CD4-positive, alpha-beta T cell treated with Interferon gamma for 1 hour (primary cell): ENCODE measurements around the gene TNK2.
"Not testable (repeated sequence)": the region's sequence is repeated elsewhere in the genome, so short reads cannot be mapped to it uniquely, and the experiment has no call there.

Experiments
- DNase-seq: peaks from one replicate; pipeline ENCODE4 v3.0.0-alpha.2; 2020

TNK2 gene

DNA sequence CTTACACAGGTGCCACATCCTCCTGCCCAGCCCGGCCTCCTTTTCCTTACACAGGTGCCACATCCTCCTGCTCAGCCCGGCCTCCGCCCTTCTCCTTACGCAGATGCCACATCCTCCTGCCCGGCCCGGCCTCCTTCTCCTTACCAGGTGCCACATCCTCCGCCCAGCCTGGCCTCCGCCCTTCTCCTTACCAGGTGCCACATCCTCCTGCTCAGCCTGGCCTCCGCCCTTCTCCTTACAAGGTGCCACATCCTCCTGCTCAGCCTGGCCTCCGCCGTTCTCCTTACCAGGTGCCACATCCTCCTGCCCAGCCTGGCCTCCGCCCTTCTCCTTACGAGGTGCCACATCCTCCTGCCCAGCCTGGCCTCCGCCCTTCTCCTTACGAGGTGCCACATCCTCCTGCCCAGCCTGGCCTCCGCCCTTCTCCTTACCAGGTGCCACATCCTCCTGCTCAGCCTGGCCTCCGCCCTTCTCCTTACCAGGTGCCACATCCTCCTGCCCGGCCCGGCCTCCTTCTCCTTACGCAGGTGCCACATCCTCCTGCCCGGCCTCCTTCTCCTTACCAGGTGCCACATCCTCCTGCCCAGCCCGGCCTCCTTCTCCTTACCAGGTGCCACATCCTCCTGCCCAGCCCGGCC, 92.0 kb downstream of the TNK2 start:
- not testable (repeated sequence) for DNase-seq

GRCh38 chr3:195815169-195815771, 93.1 kb downstream of the TNK2 start:
- DNase-seq: no peak

DNA sequence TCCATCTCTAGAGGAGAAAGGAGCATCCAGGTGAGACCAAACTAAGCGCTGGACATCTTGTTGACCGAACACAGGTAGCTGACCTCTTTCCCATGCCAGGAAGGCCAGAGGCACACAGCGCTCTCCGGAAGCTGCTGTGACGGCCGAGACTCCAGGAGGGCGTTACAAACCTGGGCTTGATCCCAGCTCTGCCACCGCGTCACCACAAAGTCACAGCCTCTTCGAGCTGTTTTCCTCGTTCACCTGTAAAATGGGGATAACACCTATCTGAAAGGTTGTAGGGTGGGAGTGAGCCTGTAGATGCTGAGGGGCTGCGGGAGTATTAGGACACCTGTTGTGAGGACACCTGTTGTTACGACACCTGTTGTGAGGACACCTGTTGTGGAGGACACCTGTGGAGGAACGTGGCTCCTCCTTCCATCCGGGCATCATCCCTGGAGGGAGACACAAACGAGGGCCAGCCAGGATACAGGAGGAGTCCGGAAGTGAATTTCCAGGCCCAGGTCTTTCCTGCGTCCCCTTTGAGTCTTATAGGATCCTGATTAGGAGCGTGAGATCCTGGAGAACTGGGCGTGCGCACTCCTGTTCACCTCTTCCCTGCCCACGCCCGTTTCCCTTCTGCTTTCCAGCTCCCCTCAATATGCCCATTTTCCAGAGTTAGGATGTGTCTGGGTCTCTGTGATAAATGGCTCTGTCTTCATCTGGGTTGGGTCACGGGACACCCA, 94.3 kb downstream of the TNK2 start:
- no peak for DNase-seq
